IMR-90 (cell line): ENCODE data around the gene RCAN2.

Experiments
- BHLHE40 ChIP-seq: fragments of 150-350 bp; IDR thresholded peaks from 2 replicates; pipeline ENCODE4 v1.6.1; 2016; ENCODE audit warnings: mild to moderate bottlenecking, low read depth, low read length
- CEBPB ChIP-seq: IDR thresholded peaks from 2 replicates; pipeline ENCODE4 v1.6.1; 2012; ENCODE audit warnings: low read depth, low read length, improper control_type of control experiment
- CTCF ChIP-seq: conservative IDR thresholded peaks from 2 replicates; pipeline ENCODE4 v1.5.1; 2012; ENCODE audit warnings: mild to moderate bottlenecking, low read depth, low read length, improper control_type of control experiment
- ELK1 ChIP-seq: fragments of 150-350 bp; IDR thresholded peaks from 2 replicates; pipeline ENCODE4 v1.6.1; 2016; ENCODE audit warnings: low read depth, mild to moderate bottlenecking, low read length, moderate library complexity, borderline replicate concordance
- MAFK ChIP-seq: IDR thresholded peaks from 2 replicates; pipeline ENCODE4 v1.6.1; 2012; ENCODE audit warnings: low read depth, low read length, improper control_type of control experiment
- MAZ ChIP-seq: IDR thresholded peaks from 2 replicates; pipeline ENCODE4 v1.6.1; 2012; ENCODE audit warnings: low read depth, mild to moderate bottlenecking, low read length, improper control_type of control experiment, moderate library complexity, borderline replicate concordance
- MXI1 ChIP-seq: IDR thresholded peaks from 2 replicates; pipeline ENCODE4 v1.6.1; 2012; ENCODE audit warnings: low read depth, mild to moderate bottlenecking, low read length, moderate library complexity, borderline replicate concordance
- POLR2A ChIP-seq: IDR thresholded peaks from 2 replicates; pipeline ENCODE4 v1.6.1; 2012; ENCODE audit warnings: mild to moderate bottlenecking, low read depth, low read length
- RCOR1 ChIP-seq: IDR thresholded peaks from 2 replicates; pipeline ENCODE4 v1.6.1; 2012; ENCODE audit warnings: mild to moderate bottlenecking, low read length, improper control_type of control experiment; ENCODE audit not compliant: insufficient replicate concordance
- SMC3 ChIP-seq: fragments of 150-350 bp; IDR thresholded peaks from 2 replicates; pipeline ENCODE4 v1.6.1; 2016; ENCODE audit warnings: low read depth, mild to moderate bottlenecking, antibody characterized with exemption, low read length, moderate library complexity
- USF2 ChIP-seq: fragments of 150-350 bp; IDR thresholded peaks from 2 replicates; pipeline ENCODE4 v1.6.1; 2017; ENCODE audit warnings: mild to moderate bottlenecking, antibody characterized with exemption, low read length, low read depth

GRCh38 chr6:46203391-46204177, 287.7 kb downstream of the RCAN2 start:
- TF ChIP-seq POLR2A: no peak
- no peak for TF ChIP-seq CTCF
- no peak for TF ChIP-seq CEBPB
- no peak for TF ChIP-seq SMC3
- TF ChIP-seq USF2: no peak
- TF ChIP-seq MAZ: no peak
- no peak for TF ChIP-seq RCOR1
- TF ChIP-seq MXI1: no peak
- no peak for TF ChIP-seq ELK1
- no peak for TF ChIP-seq MAFK
- no peak for TF ChIP-seq BHLHE40
